ENCODE data around the gene CHD3. TPM values are rescaled to one million over a fixed set of nuclear protein-coding genes. Genes with fewer than 3 reads are reported as not detected.

CHD3 gene
- total and polyA plus RNA-seq, 2 donors (not counting 1 experiment from before 2014, with no cell fraction given), result 68.1 to 69.1 TPM

GRCh38 chr17:7946441-7946840 is 57.9 kb downstream of the CHD3 start:
- no peak for DNase-seq
- Histone ChIP-seq H3K27ac (ENCODE audit: low read length in 2 of 2) (no peak overlapping the region), H3K79me2 (ENCODE audit: control insufficient read depth, insufficient read depth, low read length) (no peaks in the 10 kb centered on the region), H4K20me1 (ENCODE audit: control insufficient read depth, insufficient read depth, low read length, poor library complexity, severe bottlenecking) (no peaks in the 10 kb centered on the region), H3K4me2 (replicated peaks; ENCODE audit: low read depth, low read length, poor library complexity, severe bottlenecking) (no peak overlapping the region), H3K27me3 (replicated peaks in 1 of 4; ENCODE audit: control extremely low read depth in 1 of 4, control insufficient read depth in 3 of 4, insufficient read depth in 4 of 4, low read length in 3 of 4) (no peaks in the 10 kb centered on the region), H3K4me1 (ENCODE audit: control insufficient read depth in 2 of 2, insufficient read depth in 2 of 2, low read length in 2 of 2) (peaks cover 4 to 15% of the 10 kb centered on the region in 2 donors), H2AFZ (ENCODE audit: insufficient read depth, low read depth, low read length, poor library complexity, severe bottlenecking) (no peak overlapping the region), H3K9me3 (ENCODE audit: control extremely low read depth in 1 of 3, control insufficient read depth in 2 of 3, insufficient read depth in 1 of 3, low read length in 2 of 3) (no peaks in the 10 kb centered on the region), H3K9ac (ENCODE audit: low read length) (no peak overlapping the region), H3K36me3 (replicated peaks in 1 of 2; ENCODE audit: control extremely low read depth in 1 of 2, control insufficient read depth in 1 of 2, extremely low read depth in 1 of 2, insufficient read depth in 2 of 2, low read length in 1 of 2) (peaks cover 11 to 54% of the 10 kb centered on the region in 2 experiments), H3K4me3 (ENCODE audit: control extremely low read depth in 1 of 5, extremely low read depth in 1 of 5, insufficient read depth in 1 of 5, low read depth in 2 of 5, low read length in 4 of 5) (no peak overlapping the region)
- intact Hi-C loops (cut with micrococcal nuclease), result no loop called here
- CTCF ChIA-PET, result no interaction called here
- Mint-ChIP-seq H3K27ac (no peak overlapping the region), H3K27me3 (no peaks in the 10 kb centered on the region), H3K9me3 (ENCODE audit: insufficient read depth) (no peaks in the 10 kb centered on the region), H3K4me3 (no peak overlapping the region), H3K4me1 (peaks cover 7% of the 10 kb centered on the region)
- no peak for ATAC-seq (ENCODE audit: low read depth)
- WGBS (ENCODE audit: insufficient coverage), result no CpG with 5 or more reads among the region's 5 CpGs
- POLR2A ChIA-PET, result no interaction called here
- TF ChIP-seq CTCF (IDR thresholded peaks at IDR 0.05) (no peak), EZH2 (IDR thresholded peaks at IDR 0.05; ENCODE audit: borderline replicate concordance, insufficient read depth, low read depth, low read length, poor library complexity, severe bottlenecking) (no peak)

- WGBS (ENCODE audit: insufficient coverage), result 97% methylated on average over 4 of the region's 5 CpGs
- no peak overlapping the region for H3K27ac Mint-ChIP-seq
- H3K36me3 ChIP-seq (replicated peaks in 1 of 2; ENCODE audit: control extremely low read depth in 1 of 2, control insufficient read depth in 1 of 2, extremely low read depth in 1 of 2, insufficient read depth in 2 of 2, low read length in 1 of 2), result peaks cover 11 to 50% of the 10 kb centered on the region in 2 experiments
Observed at GRCh38 chr17:7947651-7948050, 59.1 kb downstream of the CHD3 start.

More at GRCh38 chr17:7947651-7948050, 59.1 kb downstream of the CHD3 start:
- POLR2A ChIA-PET, result no interaction called here
- Histone ChIP-seq H3K4me1 (ENCODE audit: control insufficient read depth in 2 of 2, insufficient read depth in 2 of 2, low read length in 2 of 2) (peaks cover 9 to 19% of the 10 kb centered on the region in 2 donors), H3K4me2 (replicated peaks; ENCODE audit: low read depth, low read length, poor library complexity, severe bottlenecking) (no peak overlapping the region), H3K79me2 (ENCODE audit: control insufficient read depth, insufficient read depth, low read length) (no peaks in the 10 kb centered on the region), H3K27me3 (replicated peaks in 1 of 4; ENCODE audit: control extremely low read depth in 1 of 4, control insufficient read depth in 3 of 4, insufficient read depth in 4 of 4, low read length in 3 of 4) (no peaks in the 10 kb centered on the region), H3K9me3 (ENCODE audit: control extremely low read depth in 1 of 3, control insufficient read depth in 2 of 3, insufficient read depth in 1 of 3, low read length in 2 of 3) (no peaks in the 10 kb centered on the region), H3K4me3 (ENCODE audit: control extremely low read depth in 1 of 5, extremely low read depth in 1 of 5, insufficient read depth in 1 of 5, low read depth in 2 of 5, low read length in 4 of 5) (no peak overlapping the region), H3K9ac (ENCODE audit: low read length) (no peak overlapping the region), H3K27ac (ENCODE audit: low read length in 2 of 2) (no peak overlapping the region), H4K20me1 (ENCODE audit: control insufficient read depth, insufficient read depth, low read length, poor library complexity, severe bottlenecking) (no peaks in the 10 kb centered on the region), H2AFZ (ENCODE audit: insufficient read depth, low read depth, low read length, poor library complexity, severe bottlenecking) (no peak overlapping the region)
- Mint-ChIP-seq H3K9me3 (ENCODE audit: insufficient read depth) (no peaks in the 10 kb centered on the region), H3K27me3 (no peaks in the 10 kb centered on the region), H3K4me1 (peaks cover 11% of the 10 kb centered on the region), H3K4me3 (no peak overlapping the region)
- CTCF ChIA-PET, result no interaction called here
- TF ChIP-seq CTCF (IDR thresholded peaks at IDR 0.05) (no peak), EZH2 (IDR thresholded peaks at IDR 0.05; ENCODE audit: borderline replicate concordance, insufficient read depth, low read depth, low read length, poor library complexity, severe bottlenecking) (no peak)
- ATAC-seq (ENCODE audit: low read depth), result no peak
- DNase-seq, result no peak
- intact Hi-C loops (cut with micrococcal nuclease), result no loop called here

All from B cell (primary cell).